ENCODE measurements around the gene PEAR1.

PEAR1 gene

DNA sequence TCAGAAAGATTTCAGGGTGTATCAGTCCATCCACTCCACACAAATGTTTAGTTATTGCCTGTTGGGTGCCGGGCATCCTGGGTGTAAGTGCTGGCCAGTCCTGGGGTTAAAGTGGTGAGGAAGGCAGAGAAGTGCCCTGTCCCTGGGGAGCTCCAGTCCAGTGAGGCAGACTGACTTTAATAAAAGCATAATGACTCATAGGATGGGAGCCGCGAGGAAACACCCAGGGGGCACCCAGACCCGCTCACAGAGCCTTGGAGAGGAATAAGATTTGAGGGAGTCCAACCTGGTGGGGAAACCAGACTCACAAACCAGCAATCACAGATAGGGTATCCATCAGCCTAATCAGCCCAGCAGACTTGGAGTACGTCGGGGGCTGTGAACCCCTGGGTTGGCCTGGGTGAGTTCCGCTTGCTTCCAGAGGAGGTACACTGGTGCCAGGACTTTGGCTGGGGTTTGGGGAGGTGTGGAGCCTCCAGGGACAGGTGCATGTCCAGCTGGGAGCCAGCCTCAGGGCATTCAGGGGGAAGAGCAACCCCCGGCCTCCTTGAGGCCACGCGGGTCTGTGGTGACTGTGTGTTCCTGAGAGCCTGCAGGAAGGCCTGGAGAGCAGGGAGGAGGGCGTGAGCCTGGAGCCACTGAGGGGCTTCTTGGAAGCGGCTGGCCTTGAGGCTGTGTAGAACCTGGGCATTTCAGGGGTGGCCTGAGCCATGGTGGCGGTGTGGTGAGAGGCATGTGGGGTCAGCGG is 3.7 kb downstream of the PEAR1 start:
- peaks cover 70% of the 10 kb centered on the region for H3K27me3 ChIP-seq
- TF ChIP-seq, protein P1, sequence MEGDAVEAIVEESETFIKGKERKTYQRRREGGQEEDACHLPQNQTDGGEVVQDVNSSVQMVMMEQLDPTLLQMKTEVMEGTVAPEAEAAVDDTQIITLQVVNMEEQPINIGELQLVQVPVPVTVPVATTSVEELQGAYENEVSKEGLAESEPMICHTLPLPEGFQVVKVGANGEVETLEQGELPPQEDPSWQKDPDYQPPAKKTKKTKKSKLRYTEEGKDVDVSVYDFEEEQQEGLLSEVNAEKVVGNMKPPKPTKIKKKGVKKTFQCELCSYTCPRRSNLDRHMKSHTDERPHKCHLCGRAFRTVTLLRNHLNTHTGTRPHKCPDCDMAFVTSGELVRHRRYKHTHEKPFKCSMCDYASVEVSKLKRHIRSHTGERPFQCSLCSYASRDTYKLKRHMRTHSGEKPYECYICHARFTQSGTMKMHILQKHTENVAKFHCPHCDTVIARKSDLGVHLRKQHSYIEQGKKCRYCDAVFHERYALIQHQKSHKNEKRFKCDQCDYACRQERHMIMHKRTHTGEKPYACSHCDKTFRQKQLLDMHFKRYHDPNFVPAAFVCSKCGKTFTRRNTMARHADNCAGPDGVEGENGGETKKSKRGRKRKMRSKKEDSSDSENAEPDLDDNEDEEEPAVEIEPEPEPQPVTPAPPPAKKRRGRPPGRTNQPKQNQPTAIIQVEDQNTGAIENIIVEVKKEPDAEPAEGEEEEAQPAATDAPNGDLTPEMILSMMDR (IDR thresholded peaks at IDR 0.05) = no peak
- no peak overlapping the region for H3K4me3 ChIP-seq (ENCODE audit: low read depth in 1 of 2, low read length in 1 of 2)
- no peaks in the 10 kb centered on the region for H3K36me3 ChIP-seq
- peaks cover 14 to 15% of the 10 kb centered on the region in 2 experiments for H3K4me1 ChIP-seq (ENCODE audit: control insufficient read depth in 1 of 2, insufficient read depth in 1 of 2, low read depth in 1 of 2, low read length in 1 of 2)
- H3K9me3 ChIP-seq = no peaks in the 10 kb centered on the region
- H3K27ac ChIP-seq = no peak overlapping the region

DNA sequence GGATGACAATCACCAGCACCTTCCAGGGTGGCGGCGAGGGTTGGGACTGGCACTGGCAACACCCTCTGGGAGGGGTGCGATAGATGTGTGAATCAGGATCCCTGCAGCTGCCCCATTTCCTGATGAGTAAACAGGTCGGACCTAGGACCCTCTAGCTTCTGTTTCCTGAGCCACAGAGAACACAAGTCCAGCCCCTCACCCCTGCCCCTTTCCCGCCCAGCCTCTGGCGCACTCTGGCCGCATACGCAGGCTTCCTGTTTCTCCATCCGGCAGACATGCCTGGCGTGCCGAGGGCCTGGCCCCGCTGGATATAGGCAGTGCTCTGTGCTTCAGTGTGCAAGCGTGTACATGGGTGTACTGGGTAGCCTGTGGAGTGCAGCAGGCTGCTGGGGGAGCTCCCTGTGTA is 4.6 kb downstream of the PEAR1 start:
- Histone ChIP-seq H3K4me3 (ENCODE audit: low read depth in 1 of 2, low read length in 1 of 2) (no peak overlapping the region), H3K27me3 (peaks cover 61% of the 10 kb centered on the region), H3K4me1 (ENCODE audit: control insufficient read depth in 1 of 2, insufficient read depth in 1 of 2, low read depth in 1 of 2, low read length in 1 of 2) (peaks cover 8 to 9% of the 10 kb centered on the region in 2 experiments), H3K9me3 (no peaks in the 10 kb centered on the region), H3K36me3 (no peaks in the 10 kb centered on the region), H3K27ac (no peak overlapping the region)
- TF ChIP-seq, protein P1 (IDR thresholded peaks at IDR 0.05) = no peak

DNA sequence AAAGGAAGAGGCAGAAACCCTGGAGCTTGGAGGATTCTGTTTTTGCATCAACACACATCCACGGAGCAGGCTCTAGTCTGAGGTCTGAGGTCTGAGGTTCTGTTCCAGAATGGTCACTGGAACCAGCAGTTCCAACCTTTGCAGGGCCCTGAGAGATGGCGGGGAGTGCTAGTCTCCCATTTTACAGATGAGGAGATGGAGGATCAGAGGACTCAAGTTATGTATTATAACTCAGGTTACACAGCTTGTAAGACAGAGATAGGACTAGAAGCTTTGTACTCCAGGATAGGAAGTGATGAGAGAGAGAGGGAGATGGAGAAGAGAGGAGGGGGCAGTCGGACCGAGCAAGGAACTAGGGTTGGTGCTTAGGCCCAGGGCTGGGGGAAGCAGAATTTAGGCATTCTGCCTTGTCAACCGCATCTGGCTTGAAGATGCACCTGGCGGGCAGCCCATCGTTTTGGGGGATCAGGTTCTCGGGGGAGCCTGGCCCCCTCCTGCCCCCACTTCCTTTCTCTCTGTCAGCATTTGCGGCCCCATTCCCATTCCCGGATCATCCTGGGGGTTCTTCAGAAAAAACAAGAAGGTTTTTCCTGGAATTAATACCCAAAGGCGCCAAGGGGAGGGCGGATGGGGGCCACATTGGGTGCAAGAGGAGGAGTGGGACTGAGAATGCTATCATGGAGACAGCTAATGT is 5.6 kb downstream of the PEAR1 start:
- no peaks in the 10 kb centered on the region for H3K36me3 ChIP-seq
- peaks cover 51% of the 10 kb centered on the region for H3K27me3 ChIP-seq
- no peaks in the 10 kb centered on the region for H3K9me3 ChIP-seq
- TF ChIP-seq, protein P1 (IDR thresholded peaks at IDR 0.05) = no peak
- H3K27ac ChIP-seq = no peak overlapping the region
- H3K4me1 ChIP-seq (ENCODE audit: control insufficient read depth in 1 of 2, insufficient read depth in 1 of 2, low read depth in 1 of 2, low read length in 1 of 2) = peaks cover 3 to 6% of the 10 kb centered on the region in 2 experiments
- H3K4me3 ChIP-seq (ENCODE audit: low read depth in 1 of 2, low read length in 1 of 2) = no peak overlapping the region

DNA sequence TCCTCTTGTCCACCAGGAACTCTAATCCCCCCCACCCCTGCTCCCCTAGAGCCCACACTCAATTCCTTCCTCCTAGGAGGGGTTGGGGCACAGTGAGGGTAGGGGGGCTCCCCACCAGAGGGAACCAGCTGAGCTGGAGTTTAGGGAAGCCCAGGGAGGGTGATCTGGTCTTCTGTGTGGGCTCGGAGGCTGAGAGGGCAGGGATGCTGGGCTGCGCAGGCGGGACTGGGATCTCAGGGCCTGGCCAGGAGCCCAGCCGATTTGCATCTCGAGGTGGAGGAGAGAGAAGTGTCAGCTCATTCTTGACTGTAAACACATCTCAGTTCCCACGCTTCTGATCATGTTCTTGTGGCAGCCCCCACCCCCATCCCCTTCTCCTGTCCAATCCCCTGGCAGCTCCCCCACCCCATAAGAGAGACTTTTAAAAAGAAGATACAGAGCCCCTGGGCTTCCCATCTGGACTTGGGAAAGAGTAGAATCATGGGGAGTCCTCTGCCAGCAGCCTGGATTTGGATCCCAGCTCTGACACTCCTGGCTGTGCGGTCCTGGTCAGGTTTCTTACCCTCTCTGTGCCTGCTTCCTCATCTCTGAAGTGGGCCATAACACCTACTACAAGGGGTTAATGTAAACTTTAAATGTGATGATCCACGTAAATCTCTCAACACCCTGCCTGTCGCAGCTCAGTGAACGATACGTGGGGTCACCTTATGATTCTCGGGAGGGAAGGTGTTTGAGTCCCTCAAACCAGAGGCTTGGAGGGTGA is 6.6 kb downstream of the PEAR1 start:
- no peak overlapping the region for H3K27ac ChIP-seq
- no peak overlapping the region for H3K4me3 ChIP-seq (ENCODE audit: low read depth in 1 of 2, low read length in 1 of 2)
- peaks cover 41% of the 10 kb centered on the region for H3K27me3 ChIP-seq
- H3K9me3 ChIP-seq = no peaks in the 10 kb centered on the region
- H3K36me3 ChIP-seq = no peaks in the 10 kb centered on the region
- TF ChIP-seq, protein P1 (IDR thresholded peaks at IDR 0.05) = no peak
- peaks cover 3 to 6% of the 10 kb centered on the region in 2 experiments for H3K4me1 ChIP-seq (ENCODE audit: control insufficient read depth in 1 of 2, insufficient read depth in 1 of 2, low read depth in 1 of 2, low read length in 1 of 2)

DNA sequence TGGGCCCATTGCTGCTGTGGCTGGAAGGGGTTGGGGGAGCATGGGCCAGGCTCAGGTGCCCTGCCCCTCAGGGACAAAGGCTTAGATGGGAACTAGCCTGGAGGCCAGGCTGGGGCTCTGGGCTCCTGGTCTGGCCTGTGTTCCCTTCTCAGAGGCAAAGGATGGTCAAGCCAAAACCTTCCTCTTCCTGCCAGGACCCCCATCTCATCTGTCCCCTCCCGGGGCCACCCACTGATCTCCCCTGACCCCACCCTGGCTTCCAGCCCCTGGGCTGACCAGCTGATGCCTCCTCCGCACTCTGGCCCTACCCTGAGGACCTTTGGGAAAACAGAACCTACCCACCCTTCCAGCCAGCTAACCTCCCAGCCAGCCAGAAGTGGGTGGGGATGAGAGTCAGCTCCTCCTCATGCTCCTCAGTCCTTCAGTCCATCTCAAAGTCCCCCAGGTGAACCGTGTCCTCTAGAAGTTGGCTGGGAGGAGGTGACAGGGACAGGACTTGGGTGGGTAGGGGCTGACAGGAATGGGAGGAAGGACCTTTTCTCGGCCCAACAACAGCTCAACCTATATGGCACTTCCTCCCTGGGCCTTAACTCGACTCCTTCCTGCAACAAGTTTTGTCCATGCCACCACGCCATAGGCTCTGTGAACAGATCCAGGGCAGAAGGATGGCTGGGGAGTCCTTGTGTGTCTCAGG is 7.5 kb downstream of the PEAR1 start:
- H3K27me3 ChIP-seq = peaks cover 32% of the 10 kb centered on the region

More for the DNA sequence above, 7.5 kb downstream of the PEAR1 start:
- Histone ChIP-seq H3K27ac (no peak overlapping the region), H3K36me3 (no peaks in the 10 kb centered on the region), H3K4me3 (ENCODE audit: low read depth in 1 of 2, low read length in 1 of 2) (no peak overlapping the region), H3K9me3 (no peaks in the 10 kb centered on the region), H3K4me1 (ENCODE audit: control insufficient read depth in 1 of 2, insufficient read depth in 1 of 2, low read depth in 1 of 2, low read length in 1 of 2) (peaks cover 3 to 6% of the 10 kb centered on the region in 2 experiments)
- TF ChIP-seq, protein P1 (IDR thresholded peaks at IDR 0.05) = no peak
